HuH-7 (cell line): ENCODE data around the gene MCRIP1.

Source experiments
- DNase-seq: peaks from one replicate; pipeline ENCODE4 v3.0.0; 2011; ENCODE audit warnings: low spot score

The MCRIP1 gene

GRCh38 chr17:81819708-81820107, 13.4 kb downstream of the MCRIP1 start:
- DNase-seq: no peak

- DNase-seq: no peak
Observed at GRCh38 chr17:81817758-81818147, 15.3 kb downstream of the MCRIP1 start.

- DNase-seq: no peak
Observed at GRCh38 chr17:81815646-81815986, 17.5 kb downstream of the MCRIP1 start.

GRCh38 chr17:81814748-81815645, 18.1 kb downstream of the MCRIP1 start:
- no peak for DNase-seq

GRCh38 chr17:81813861-81814683, 19.0 kb downstream of the MCRIP1 start:
- no peak for DNase-seq

- DNase-seq: no peak
Observed at GRCh38 chr17:81813371-81813684, 19.8 kb downstream of the MCRIP1 start.

- no peak for DNase-seq
Observed at GRCh38 chr17:81812571-81813370, 20.3 kb downstream of the MCRIP1 start.

- no peak for DNase-seq
Observed at GRCh38 chr17:81811705-81812570, 21.2 kb downstream of the MCRIP1 start.

- no peak for DNase-seq
Observed at GRCh38 chr17:81810892-81811704, 22.0 kb downstream of the MCRIP1 start.

GRCh38 chr17:81810476-81810875, 22.6 kb downstream of the MCRIP1 start:
- DNase-seq: no peak

GRCh38 chr17:81809556-81809998, 23.5 kb downstream of the MCRIP1 start:
- no peak for DNase-seq

GRCh38 chr17:81808778-81809555, 24.1 kb downstream of the MCRIP1 start:
- DNase-seq: peak; percentile 56

- DNase-seq: no peak
Observed at GRCh38 chr17:81807839-81808238, 25.3 kb downstream of the MCRIP1 start.

- DNase-seq: peak; percentile 55
Observed at GRCh38 chr17:81807210-81807719, 25.8 kb downstream of the MCRIP1 start.

GRCh38 chr17:81806461-81807209, 26.5 kb downstream of the MCRIP1 start:
- DNase-seq: peak; percentile 62

GRCh38 chr17:81805707-81806460, 27.2 kb downstream of the MCRIP1 start:
- no peak for DNase-seq

GRCh38 chr17:81804559-81805399, 28.3 kb downstream of the MCRIP1 start:
- peak; percentile 57 for DNase-seq
